IPS-15b (cell line): ENCODE data around the gene COX7A1.

Source experiments
- H3K27me3 ChIP-seq: one replicate; pipeline ENCODE4 v1.6.1; 2013; ENCODE audit warnings: low read length; ENCODE audit not compliant: control insufficient read depth, insufficient read depth
- H3K36me3 ChIP-seq: one replicate; pipeline ENCODE4 v1.6.1; 2013; ENCODE audit warnings: low read length; ENCODE audit not compliant: control insufficient read depth, insufficient read depth
- H3K4me1 ChIP-seq: one replicate; pipeline ENCODE4 v1.6.1; 2013; ENCODE audit warnings: mild to moderate bottlenecking, low read length; ENCODE audit not compliant: control insufficient read depth, insufficient read depth
- H3K4me3 ChIP-seq: one replicate; pipeline ENCODE4 v1.5.1; 2013; ENCODE audit warnings: low read depth, low read length
- H3K9ac ChIP-seq: one replicate; pipeline ENCODE4 v1.6.1; 2013; ENCODE audit warnings: low read depth, mild to moderate bottlenecking, low read length
- H3K9me3 ChIP-seq: one replicate; pipeline ENCODE4 v1.6.1; 2013; ENCODE audit warnings: mild to moderate bottlenecking, low read length; ENCODE audit not compliant: control insufficient read depth, insufficient read depth

COX7A1 gene

DNA sequence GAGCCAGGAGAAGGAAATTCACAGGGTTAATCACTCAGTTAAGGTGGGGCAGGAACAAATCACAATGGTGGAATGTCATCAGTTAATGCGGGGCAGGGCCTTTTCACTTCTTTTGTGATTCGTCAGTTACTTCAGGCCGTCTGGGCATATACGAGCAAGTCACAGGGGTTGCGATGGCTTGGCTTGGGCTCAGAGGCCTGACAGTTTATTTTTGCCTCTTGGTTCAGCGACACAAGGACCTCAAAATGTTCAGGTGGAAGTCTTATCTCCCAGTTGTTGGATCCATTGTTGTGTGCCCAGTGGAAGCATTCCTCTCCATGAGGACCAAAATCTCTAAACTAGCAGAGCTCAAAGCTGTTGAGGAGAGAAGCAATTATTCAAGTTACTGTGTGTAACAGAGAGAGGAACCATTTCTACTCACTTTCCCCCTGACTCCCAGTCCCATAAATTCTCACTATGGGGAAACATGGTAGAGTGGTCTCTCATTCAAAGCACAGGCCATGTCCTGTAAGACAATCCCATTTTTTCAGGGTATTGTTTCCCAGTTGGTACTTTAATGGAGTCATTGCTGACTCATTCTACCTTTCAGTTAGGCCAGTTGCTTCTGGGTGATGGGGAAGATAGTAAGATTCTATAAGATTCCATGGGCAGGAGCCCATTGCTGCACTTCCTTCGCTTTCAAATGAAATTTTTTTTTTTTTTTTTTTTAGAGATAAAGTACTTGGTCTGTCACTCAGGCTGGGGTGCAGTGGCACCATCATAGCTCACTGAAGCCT is 8.8 kb upstream of the COX7A1 start:
- Histone ChIP-seq H3K9me3 (no peaks in the 10 kb centered on the region), H3K4me1 (peaks cover 9% of the 10 kb centered on the region), H3K27me3 (no peaks in the 10 kb centered on the region), H3K9ac (no peak overlapping the region), H3K36me3 (peaks cover 5% of the 10 kb centered on the region), H3K4me3 (peak overlapping the region; percentile 2)

DNA sequence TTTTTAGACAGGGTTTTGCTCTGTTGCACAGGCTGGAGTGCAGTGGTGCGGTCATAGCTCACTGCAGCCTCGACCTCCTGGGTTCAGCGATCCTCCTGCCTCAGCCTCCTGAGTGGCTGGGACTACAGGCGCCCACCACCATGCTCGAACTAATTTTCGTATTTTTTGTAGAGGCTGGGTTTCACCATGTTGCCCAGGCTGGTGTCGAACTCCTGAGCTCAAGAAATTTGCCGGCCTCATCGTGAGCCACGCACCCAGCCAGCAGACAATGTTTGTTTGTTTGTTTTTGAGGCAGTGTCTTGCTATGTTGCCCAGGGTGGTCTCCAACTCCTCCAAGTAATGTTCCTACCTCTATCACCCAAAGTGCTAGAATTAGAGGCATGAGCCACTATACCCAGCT is 879 bp upstream of the COX7A1 start:
- H3K27me3 ChIP-seq = no peaks in the 10 kb centered on the region
- no peak overlapping the region for H3K4me3 ChIP-seq
- H3K4me1 ChIP-seq = peaks cover 2% of the 10 kb centered on the region
- no peaks in the 10 kb centered on the region for H3K9me3 ChIP-seq
- H3K36me3 ChIP-seq = peaks cover 19% of the 10 kb centered on the region
- H3K9ac ChIP-seq = no peak overlapping the region

DNA sequence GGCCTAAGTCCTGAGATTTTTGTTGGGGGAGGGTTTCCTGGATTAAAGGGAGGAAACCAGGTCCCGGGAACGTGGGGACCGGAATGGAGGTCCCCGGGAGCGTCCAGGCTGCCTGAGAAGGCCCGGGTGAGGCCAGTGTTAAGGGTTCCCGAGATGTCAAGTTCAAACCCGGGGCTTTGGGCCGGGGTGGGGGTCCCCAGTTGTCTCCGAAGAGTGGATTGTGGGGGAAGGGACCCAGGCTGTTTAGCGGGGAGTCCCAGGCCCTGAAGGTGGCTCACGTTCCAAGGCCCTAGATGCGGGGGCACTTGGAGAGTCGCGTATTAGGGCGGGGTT is 262 bp downstream of the COX7A1 start:
- Histone ChIP-seq H3K9me3 (no peaks in the 10 kb centered on the region), H3K4me3 (peak overlapping the region; percentile 38), H3K9ac (peak overlapping the region; percentile 54), H3K4me1 (peaks cover 2% of the 10 kb centered on the region), H3K36me3 (peaks cover 22% of the 10 kb centered on the region), H3K27me3 (no peaks in the 10 kb centered on the region)

DNA sequence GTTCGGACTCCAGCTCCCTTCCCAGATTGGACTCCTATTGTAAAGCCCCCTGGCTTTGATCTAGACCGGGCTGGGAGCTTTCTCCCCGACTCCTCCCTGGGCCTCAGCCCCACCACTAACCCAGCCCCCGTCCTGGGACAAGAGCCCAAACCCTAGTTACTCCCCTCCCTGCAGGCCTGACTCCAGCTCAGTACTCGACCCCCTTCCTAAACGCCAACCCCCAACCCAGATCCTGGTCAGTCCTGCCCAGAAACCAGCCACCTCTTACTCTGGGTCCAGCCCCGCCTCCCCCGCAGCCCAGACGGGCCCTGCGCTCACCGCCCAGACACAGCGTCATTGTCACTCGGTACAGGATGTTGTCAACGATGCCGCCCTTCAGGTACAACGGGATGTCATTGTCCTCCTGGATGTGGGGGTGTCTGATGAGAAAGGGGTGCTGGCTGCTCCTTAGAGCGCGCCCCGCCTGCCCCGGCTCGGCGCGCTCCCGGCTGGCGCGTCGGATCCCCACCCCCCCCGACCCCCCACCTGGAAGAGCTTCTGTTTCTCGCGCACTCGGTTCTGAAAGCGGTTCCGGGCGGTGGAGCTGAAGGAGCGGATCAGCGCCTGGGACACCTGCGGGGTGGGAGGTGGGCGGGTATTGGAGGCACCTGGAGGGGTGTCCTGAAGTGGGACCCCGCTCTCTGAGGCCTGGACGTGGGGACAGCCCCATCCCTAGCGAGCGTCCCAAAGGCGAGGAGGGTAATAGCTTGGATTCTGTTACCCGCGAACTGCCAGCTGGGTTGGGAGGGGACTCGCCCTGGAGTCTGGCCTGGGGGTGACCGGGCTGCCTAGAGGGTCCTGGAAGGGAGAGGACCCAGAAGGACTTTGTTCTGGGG is 866 bp downstream of the COX7A1 start:
- Histone ChIP-seq H3K4me1 (peaks cover 2% of the 10 kb centered on the region), H3K27me3 (no peaks in the 10 kb centered on the region), H3K36me3 (peaks cover 28% of the 10 kb centered on the region), H3K9me3 (no peaks in the 10 kb centered on the region), H3K9ac (peak overlapping the region; percentile 54), H3K4me3 (peak overlapping the region; percentile 38)

DNA sequence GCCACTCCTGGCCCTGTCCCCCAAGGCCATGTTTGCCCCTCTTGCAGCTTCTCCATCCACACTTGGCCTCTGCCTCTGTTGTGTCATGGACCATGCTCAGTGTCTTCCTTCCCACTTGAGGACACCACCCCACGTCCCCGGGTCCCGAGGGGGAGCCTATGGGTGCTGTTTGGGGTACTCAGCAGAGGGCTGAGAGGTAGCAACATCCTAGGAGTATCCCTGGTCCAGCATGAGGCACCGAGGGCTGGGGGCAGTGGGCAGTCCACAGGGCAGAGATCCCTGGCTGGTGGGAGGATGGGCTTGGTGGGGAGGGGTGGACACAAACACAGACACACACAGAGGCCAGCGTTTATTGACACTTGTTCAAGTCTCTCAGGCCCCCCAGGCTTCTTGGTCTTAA is 1.7 kb downstream of the COX7A1 start:
- peaks cover 36% of the 10 kb centered on the region for H3K36me3 ChIP-seq

DNA sequence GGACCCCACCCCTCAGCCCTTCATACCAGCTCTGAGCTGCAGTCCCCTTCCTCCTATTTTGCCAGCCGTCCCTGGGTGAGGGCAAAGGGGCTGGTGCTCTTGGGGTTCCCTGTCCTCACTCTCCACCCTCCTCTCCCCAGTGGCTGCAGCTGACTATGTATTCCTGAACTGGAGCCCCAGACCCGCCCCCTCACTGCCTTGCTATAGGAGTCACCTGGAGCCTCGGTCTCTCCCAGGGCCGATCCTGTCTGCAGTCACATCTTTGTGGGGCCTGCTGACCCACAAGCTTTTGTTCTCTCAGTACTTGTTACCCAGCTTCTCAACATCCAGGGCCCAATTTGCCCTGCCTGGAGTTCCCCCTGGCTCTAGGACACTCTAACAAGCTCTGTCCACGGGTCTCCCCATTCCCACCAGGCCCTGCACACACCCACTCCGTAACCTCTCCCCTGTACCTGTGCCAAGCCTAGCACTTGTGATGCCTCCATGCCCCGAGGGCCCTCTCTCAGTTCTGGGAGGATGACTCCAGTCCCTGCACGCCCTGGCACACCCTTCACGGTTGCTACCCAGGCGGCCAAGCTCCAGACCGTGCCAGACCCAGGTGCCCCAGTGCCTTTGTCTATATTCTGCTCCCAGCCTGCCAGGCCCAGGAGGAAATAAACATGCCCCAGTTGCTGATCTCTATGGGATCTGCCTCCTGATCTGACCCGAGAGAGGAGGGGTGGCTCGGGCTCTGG is 2.4 kb downstream of the COX7A1 start:
- peaks cover 2% of the 10 kb centered on the region for H3K4me1 ChIP-seq
- H3K27me3 ChIP-seq = no peaks in the 10 kb centered on the region
- no peak overlapping the region for H3K4me3 ChIP-seq
- H3K9ac ChIP-seq = no peak overlapping the region
- peaks cover 38% of the 10 kb centered on the region for H3K36me3 ChIP-seq
- H3K9me3 ChIP-seq = no peaks in the 10 kb centered on the region

More for the DNA sequence above, 1.7 kb downstream of the COX7A1 start:
- Histone ChIP-seq H3K4me1 (peaks cover 2% of the 10 kb centered on the region), H3K4me3 (no peak overlapping the region), H3K27me3 (no peaks in the 10 kb centered on the region), H3K9ac (no peak overlapping the region), H3K9me3 (no peaks in the 10 kb centered on the region)

DNA sequence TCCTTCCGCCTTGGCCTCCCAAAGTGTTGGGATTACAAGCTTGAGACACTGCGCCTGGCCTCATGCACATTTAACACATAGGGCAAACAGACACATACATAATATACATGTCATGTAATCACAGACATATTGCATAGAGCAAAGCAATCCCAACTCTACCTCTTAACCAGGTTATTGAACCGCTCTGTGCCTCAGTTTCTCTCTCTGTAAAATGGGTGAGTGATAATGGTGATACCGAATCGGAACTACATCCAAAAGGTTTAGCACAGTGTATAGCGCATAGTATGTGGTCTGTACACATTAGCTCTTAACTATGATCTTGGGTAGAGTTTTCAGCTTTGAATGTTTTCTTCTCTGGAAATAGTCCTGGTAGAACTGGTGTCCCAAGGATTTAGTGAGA is 7.6 kb downstream of the COX7A1 start:
- H3K36me3 ChIP-seq = peaks cover 45% of the 10 kb centered on the region
- H3K27me3 ChIP-seq = no peaks in the 10 kb centered on the region
- no peaks in the 10 kb centered on the region for H3K9me3 ChIP-seq
- H3K9ac ChIP-seq = no peak overlapping the region
- no peak overlapping the region for H3K4me3 ChIP-seq
- peaks cover 4% of the 10 kb centered on the region for H3K4me1 ChIP-seq

DNA sequence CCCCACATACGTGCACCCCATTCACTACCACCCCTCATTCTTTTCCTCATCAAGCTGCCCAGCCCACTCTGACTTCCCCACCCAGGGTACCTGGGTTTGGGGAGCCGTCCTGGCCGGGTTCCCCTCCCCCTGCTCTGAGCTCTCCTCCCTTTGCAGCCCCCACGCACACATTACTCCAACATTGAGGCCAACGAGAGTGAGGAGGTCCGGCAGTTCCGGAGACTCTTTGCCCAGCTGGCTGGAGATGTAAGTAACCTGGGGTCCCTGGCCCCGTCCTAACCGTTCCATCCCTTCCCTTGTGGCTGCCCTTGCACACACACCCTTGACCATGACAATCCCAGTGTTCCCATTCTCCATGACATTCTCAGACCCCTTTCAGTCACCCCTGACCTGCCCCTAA is 9.8 kb downstream of the COX7A1 start:
- H3K9ac ChIP-seq = no peak overlapping the region
- peaks cover 35% of the 10 kb centered on the region for H3K36me3 ChIP-seq
- no peaks in the 10 kb centered on the region for H3K27me3 ChIP-seq
- no peak overlapping the region for H3K4me3 ChIP-seq
- no peaks in the 10 kb centered on the region for H3K9me3 ChIP-seq
- H3K4me1 ChIP-seq = peaks cover 4% of the 10 kb centered on the region

DNA sequence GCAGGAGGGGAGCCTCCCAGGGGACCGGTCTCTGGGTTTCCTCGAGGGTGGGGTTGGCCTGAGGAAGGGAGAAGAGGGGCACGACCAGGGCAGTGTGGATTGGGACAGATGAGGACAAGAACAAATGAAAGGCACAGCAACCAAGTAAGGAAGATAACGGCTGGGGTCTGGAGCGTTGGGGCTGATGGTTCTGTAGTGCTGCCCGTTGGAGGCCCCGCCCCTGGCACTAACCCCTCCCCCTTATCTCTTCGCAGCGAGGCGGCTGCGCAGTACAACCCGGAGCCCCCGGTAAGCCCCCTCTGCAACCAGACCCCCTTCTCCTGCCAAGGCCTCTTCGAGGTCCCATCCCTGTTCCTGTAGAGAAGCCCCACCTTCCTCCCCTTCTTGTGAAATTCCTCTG is 10.2 kb downstream of the COX7A1 start:
- H3K9me3 ChIP-seq = no peaks in the 10 kb centered on the region
- peak overlapping the region; percentile 73 for H3K4me3 ChIP-seq
- no peak overlapping the region for H3K9ac ChIP-seq
- no peaks in the 10 kb centered on the region for H3K27me3 ChIP-seq
- H3K36me3 ChIP-seq = peaks cover 33% of the 10 kb centered on the region
- H3K4me1 ChIP-seq = peaks cover 4% of the 10 kb centered on the region

DNA sequence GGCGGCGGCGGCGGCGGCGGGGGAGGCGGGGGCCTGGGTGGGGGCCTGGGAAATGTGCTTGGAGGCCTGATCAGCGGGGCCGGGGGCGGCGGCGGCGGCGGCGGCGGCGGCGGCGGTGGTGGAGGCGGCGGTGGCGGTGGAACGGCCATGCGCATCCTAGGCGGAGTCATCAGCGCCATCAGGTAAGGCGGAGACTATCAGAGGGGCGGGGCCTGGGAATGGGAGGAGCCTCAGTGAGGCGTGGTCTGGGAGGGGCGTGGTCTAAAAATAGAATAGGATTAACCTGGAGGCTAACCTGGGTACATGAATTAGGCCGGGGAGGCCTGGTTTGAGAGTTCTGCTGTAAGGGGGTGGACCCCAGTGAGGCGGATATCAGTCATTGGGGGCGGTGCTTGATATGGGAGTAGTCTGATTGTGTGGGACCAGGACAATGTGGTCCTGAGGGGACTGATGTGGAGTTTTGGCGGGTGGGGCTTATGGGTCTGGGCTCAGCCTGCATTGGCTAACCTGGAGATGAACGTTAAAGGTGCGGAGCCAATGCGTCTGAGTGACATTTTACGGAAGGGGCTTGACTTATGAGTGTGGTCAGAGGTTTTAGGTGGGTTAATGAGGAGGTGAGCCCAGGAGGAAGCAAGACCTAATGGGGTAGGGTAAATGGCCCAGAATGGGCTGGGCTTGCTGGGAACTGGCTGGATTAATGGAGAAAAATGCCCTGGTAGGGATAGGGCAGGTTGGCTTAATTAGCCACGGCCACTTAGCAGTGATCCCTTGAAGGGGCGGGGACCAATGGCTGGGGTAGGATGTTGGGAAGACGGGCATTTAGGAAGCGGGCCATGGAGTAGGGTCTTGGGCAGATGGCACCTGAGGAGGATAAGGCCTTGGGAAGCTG is 11.0 kb downstream of the COX7A1 start:
- Histone ChIP-seq H3K9ac (peak overlapping the region; percentile 65), H3K9me3 (no peaks in the 10 kb centered on the region), H3K27me3 (no peaks in the 10 kb centered on the region), H3K4me3 (peak overlapping the region; percentile 97), H3K36me3 (peaks cover 25% of the 10 kb centered on the region), H3K4me1 (peaks cover 6% of the 10 kb centered on the region)
